Upper lobe of left lung (tissue), 6 donors: ENCODE data around the gene STARD7. TPM values are rescaled to one million over a fixed set of nuclear protein-coding genes. Genes with fewer than 3 reads are reported as not detected.

ENCODE experiments used
- ATAC-seq, 2 donors: fragments of 200-7000 bp; cut with Tn5 transposase; one replicate each; pipeline ENCODE4 v1.9.1; 2022; ENCODE audit warnings: mild to moderate bottlenecking in 2 of 2, moderate library complexity in 2 of 2; ENCODE audit not compliant: low FRiP score in 2 of 2
- DNase-seq, 2 donors: peaks; one replicate each; pipeline ENCODE4 v3.0.0-alpha.2; 2019 to 2020
- H3K27ac ChIP-seq, 4 donors: fragments of 200-600 bp; sonication (generic); one replicate each; pipeline ENCODE4 v1.5.1; 2016 to 2019
- H3K27me3 ChIP-seq, 4 donors: fragments of 200-600 bp; sonication (generic); one replicate each; pipeline ENCODE4 v1.5.1; 2017 to 2019
- H3K36me3 ChIP-seq, 4 donors: fragments of 200-600 bp; sonication (generic); one replicate each; pipeline ENCODE4 v1.5.1; 2016 to 2019
- H3K4me1 ChIP-seq, 4 donors: fragments of 200-600 bp; sonication (generic); one replicate each; pipeline ENCODE4 v1.5.1; 2018 to 2019
- H3K4me3 ChIP-seq, 4 donors: fragments of 200-600 bp; sonication (generic); one replicate each; pipeline ENCODE4 v1.5.1; 2017 to 2019; ENCODE audit warnings: mild to moderate bottlenecking in 2 of 4, moderate library complexity in 1 of 4
- H3K9me3 ChIP-seq, 4 donors: fragments of 200-600 bp; sonication (generic); one replicate each; pipeline ENCODE4 v1.5.1; 2018 to 2019
- CTCF ChIP-seq, 6 experiments: fragments of 450-650 bp in 4 of 6; fragments of 200-600 bp in 2 of 6; sonication (generic) in 2 of 6; IDR thresholded peaks; one replicate each; pipeline ENCODE4 v1.5.1; 2016 to 2019; ENCODE audit warnings: antibody characterized with exemption in 6 of 6
- EP300 ChIP-seq, 4 donors: sonication (generic); formaldehyde crosslinking; IDR thresholded peaks; one replicate each; pipeline ENCODE4 v1.5.1; 2017; ENCODE audit warnings: antibody characterized with exemption in 4 of 4, control low read depth in 2 of 4
- POLR2A ChIP-seq, 4 donors: fragments of 450-650 bp; IDR thresholded peaks; one replicate each; pipeline ENCODE4 v1.5.1; 2016 to 2017; ENCODE audit warnings: antibody characterized with exemption in 4 of 4, mild to moderate bottlenecking in 2 of 4
- POLR2AphosphoS5 ChIP-seq, 2 donors: sonication (generic); formaldehyde crosslinking; IDR thresholded peaks; one replicate each; pipeline ENCODE4 v1.5.1; 2017; ENCODE audit warnings: antibody characterized with exemption in 2 of 2
- WGBS, 2 donors: methylation state at CpG; one replicate each; pipeline ENCODE4 v1.1.5; 2017 to 2018; 5-methylcytosine and 5-hydroxymethylcytosine counted together
- total RNA-seq, 6 donors: library from RNA; depleted of rRNA in 4 of 6; stranded (reverse); fragments of >200 nt in 4 of 6; gene quantifications; one replicate each; pipeline versions ENCODE4 v1.1.0 to v1.2.1, GENCODE V29; 2016 to 2021
- donor health status: DM: no; HTN: no; CAD: no; lungs with moderate emphysema.
- donor health status: DM: no; HTN: yes; CAD: no; lungs with severe emphysema.

STARD7 gene
- total RNA-seq, 6 donors from 2014 or later, result 76.4 to 226 (median 166) TPM

GRCh38 chr2:96137321-96138178 is 71.1 kb downstream of the STARD7 start:
- WGBS, 2 donors, result 68 to 79% methylated on average over 7 to 15 of the region's 15 CpGs
- no peak for ATAC-seq

GRCh38 chr2:96136129-96136720 is 72.4 kb downstream of the STARD7 start:
- no peak for ATAC-seq

More at GRCh38 chr2:96137321-96138178, 71.1 kb downstream of the STARD7 start:
- Histone ChIP-seq H3K4me3 (no peak overlapping the region), H3K4me1 (peaks cover 0 to 7% (median 4%) of the 10 kb centered on the region in 4 donors), H3K36me3 (no peaks in the 10 kb centered on the region), H3K9me3 (no peaks in the 10 kb centered on the region), H3K27me3 (no peaks in the 10 kb centered on the region), H3K27ac (no peak overlapping the region)
- no peak for DNase-seq
- no peak for TF ChIP-seq POLR2A (IDR thresholded peaks at IDR 0.05)
- TF ChIP-seq POLR2AphosphoS5 (IDR thresholded peaks at IDR 0.05), result no peak
- no peak for TF ChIP-seq CTCF (IDR thresholded peaks at IDR 0.05)
- no peak for TF ChIP-seq EP300 (IDR thresholded peaks at IDR 0.05)

GRCh38 chr2:96135621-96136020 is 73.0 kb downstream of the STARD7 start:
- H3K4me1 ChIP-seq, result peaks cover 0 to 7% (median 4%) of the 10 kb centered on the region in 4 donors
- WGBS, 2 donors, result 78 to 83% methylated on average over 5 of the region's 5 CpGs
- no peak overlapping the region for H3K4me3 ChIP-seq
- no peak for ATAC-seq
- H3K36me3 ChIP-seq, result no peaks in the 10 kb centered on the region
- H3K9me3 ChIP-seq, result no peaks in the 10 kb centered on the region
- no peak for DNase-seq
- H3K27ac ChIP-seq, result no peak overlapping the region
- TF ChIP-seq CTCF (IDR thresholded peaks at IDR 0.05), result no peak
- no peak for TF ChIP-seq POLR2AphosphoS5 (IDR thresholded peaks at IDR 0.05)
- TF ChIP-seq POLR2A (IDR thresholded peaks at IDR 0.05), result no peak
- TF ChIP-seq EP300 (IDR thresholded peaks at IDR 0.05), result no peak
- H3K27me3 ChIP-seq, result no peaks in the 10 kb centered on the region

More at GRCh38 chr2:96136129-96136720, 72.4 kb downstream of the STARD7 start:
- Histone ChIP-seq H3K4me1 (peaks cover 0 to 7% (median 4%) of the 10 kb centered on the region in 4 donors), H3K9me3 (no peaks in the 10 kb centered on the region), H3K27ac (no peak overlapping the region), H3K27me3 (no peaks in the 10 kb centered on the region), H3K36me3 (no peaks in the 10 kb centered on the region), H3K4me3 (no peak overlapping the region)
- 88 to 93% methylated on average over 5 to 8 of the region's 8 CpGs for WGBS, 2 donors
- TF ChIP-seq CTCF (IDR thresholded peaks at IDR 0.05) (no peak), EP300 (IDR thresholded peaks at IDR 0.05) (no peak), POLR2A (IDR thresholded peaks at IDR 0.05) (no peak), POLR2AphosphoS5 (IDR thresholded peaks at IDR 0.05) (no peak)
- DNase-seq, result no peak

DNA sequence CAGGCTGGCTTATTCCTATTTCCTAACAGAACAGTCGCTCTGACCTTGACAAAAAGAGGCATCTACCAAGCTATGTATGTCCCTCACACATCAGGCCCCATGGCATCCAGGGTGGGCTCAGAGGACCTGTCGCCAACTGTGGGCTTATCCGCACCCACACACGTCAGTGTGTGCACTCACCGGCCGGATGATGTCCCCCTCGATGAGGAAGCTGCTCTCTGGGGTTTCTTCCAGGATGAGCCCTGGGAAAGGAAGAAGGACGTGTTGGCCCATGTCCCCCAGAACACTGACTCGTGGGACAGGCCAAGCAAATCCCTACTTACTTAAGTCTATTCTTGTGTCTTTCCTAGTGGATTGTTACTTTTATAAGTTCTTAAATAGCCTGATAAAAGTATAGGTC is 73.5 kb downstream of the STARD7 start:
- H3K9me3 ChIP-seq, result no peaks in the 10 kb centered on the region
- peaks cover 0 to 7% (median 4%) of the 10 kb centered on the region in 4 donors for H3K4me1 ChIP-seq
- no peak overlapping the region for H3K27ac ChIP-seq
- DNase-seq, result no peak
- WGBS, 2 donors, result 68 to 79% methylated on average over 3 to 9 of the region's 9 CpGs
- no peak overlapping the region for H3K4me3 ChIP-seq
- no peaks in the 10 kb centered on the region for H3K36me3 ChIP-seq
- no peak for TF ChIP-seq POLR2A (IDR thresholded peaks at IDR 0.05)
- TF ChIP-seq CTCF (IDR thresholded peaks at IDR 0.05), result no peak
- TF ChIP-seq POLR2AphosphoS5 (IDR thresholded peaks at IDR 0.05), result no peak
- TF ChIP-seq EP300 (IDR thresholded peaks at IDR 0.05), result no peak
- H3K27me3 ChIP-seq, result no peaks in the 10 kb centered on the region
- no peak for ATAC-seq

Other genes starting within 250 kb of the STARD7 start
- 10 to 100 TPM; 13.1 to 62.9 (median 30.7) TPM for gene ANKRD36C, start 217.0 kb downstream of the STARD7 start, total RNA-seq
- gene GPAT2, start 173.9 kb downstream of the STARD7 start, total RNA-seq, result 1 to 10 TPM in 4 of 6 donors, under 1 TPM in 1, not detected in 1; 0.10 to 8.9 (median 3.5) TPM
- gene ADRA2B, start 92.3 kb downstream of the STARD7 start, total RNA-seq, result 1 to 10 TPM in 1 of 6 donors, under 1 TPM in 5; 0.15 to 1.0 (median 0.31) TPM
- gene ASTL, start 70.3 kb downstream of the STARD7 start, total RNA-seq, result 1 to 10 TPM in 1 of 6 donors, under 1 TPM in 2, not detected in 3; 0.23 to 1.3 (median 0.27) TPM
- 10 to 100 TPM in 4 of 6 donors, 1 to 10 TPM in 2; 6.9 to 21.0 (median 12.5) TPM for gene DUSP2, start 63.4 kb downstream of the STARD7 start, total RNA-seq
- gene TMEM127, start 57.2 kb upstream of the STARD7 start, total RNA-seq, result 10 to 100 TPM; 21.0 to 75.8 (median 44.8) TPM
- 100 to 1,000 TPM in 3 of 6 donors, 10 to 100 TPM in 3; 69.0 to 169 (median 91.0) TPM for gene CIAO1, start 57.4 kb upstream of the STARD7 start, total RNA-seq
- 100 to 1,000 TPM in 2 of 6 donors, 10 to 100 TPM in 4; 80.9 to 177 (median 90.9) TPM for gene SNRNP200, start 96.7 kb upstream of the STARD7 start, total RNA-seq
- gene ITPRIPL1, start 116.5 kb upstream of the STARD7 start, total RNA-seq, result 1 to 10 TPM in 5 of 6 donors, under 1 TPM in 1; 0.57 to 5.5 (median 1.9) TPM
- 1 to 10 TPM; 1.0 to 2.6 (median 1.7) TPM for gene NCAPH, start 126.9 kb upstream of the STARD7 start, total RNA-seq